NT2/D1 (cell line): ENCODE data around the gene GRAMD4.

ENCODE experiments used
- SUZ12 ChIP-seq: IDR thresholded peaks from 2 replicates; pipeline ENCODE4 v1.6.1; 2011; ENCODE audit not compliant: insufficient read length, insufficient read depth; ENCODE audit errors: extremely low read depth
- YY1 ChIP-seq: IDR thresholded peaks from 2 replicates; pipeline ENCODE4 v1.6.1; 2011; ENCODE audit not compliant: insufficient read length, insufficient read depth
- ZNF274 ChIP-seq: IDR thresholded peaks from 2 replicates; pipeline ENCODE4 v1.6.1; 2011; ENCODE audit warnings: mild to moderate bottlenecking, low read depth, low read length

DNA sequence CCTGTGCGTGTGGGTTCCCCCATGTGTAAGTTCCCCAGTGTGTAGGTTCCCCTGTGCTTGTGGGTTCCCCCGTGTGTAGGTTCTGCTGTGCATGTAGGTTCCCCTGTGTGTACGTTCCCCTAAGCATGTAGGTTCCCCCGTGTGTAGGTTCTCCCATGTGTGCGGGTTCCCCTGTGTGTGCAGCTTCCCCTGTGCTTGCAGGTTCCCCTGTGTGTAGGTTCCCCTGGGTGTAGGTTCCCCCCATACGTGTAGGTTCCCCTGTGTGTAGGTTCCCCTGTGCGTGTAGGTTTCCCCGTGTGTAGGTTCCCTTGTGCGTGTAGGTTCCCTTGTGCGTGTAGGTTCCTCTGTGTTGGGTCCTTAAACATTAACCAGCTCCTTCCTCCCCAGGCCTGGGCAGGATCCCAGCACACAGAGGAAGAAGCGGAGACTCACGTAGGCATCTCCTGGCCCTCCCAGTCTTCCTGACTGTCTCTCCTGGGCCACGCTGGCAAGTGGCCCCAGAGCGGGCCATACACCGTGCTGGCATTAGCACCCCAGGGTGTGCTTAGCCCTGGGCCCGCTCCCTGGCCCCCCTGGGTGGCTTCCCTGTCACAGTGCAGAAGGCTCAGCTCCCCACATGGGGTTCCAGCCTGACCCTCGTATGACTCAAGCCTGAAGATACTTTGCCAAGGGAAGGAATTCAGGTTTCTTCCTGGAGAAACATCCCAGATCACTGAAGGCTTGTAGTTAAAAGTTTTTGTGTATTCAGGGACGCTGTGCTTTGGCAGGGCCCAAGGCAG, 2.8 kb upstream of the GRAMD4 start:
- TF ChIP-seq SUZ12, result no peak
- no peak for TF ChIP-seq YY1
- TF ChIP-seq ZNF274, result no peak
